Erythroblast (primary cell): Measurements from ENCODE around the gene HARS2.

Experiments
- GATA1 ChIP-seq: IDR thresholded peaks from 2 replicates; pipeline ENCODE4 v1.6.1; 2011; ENCODE audit warnings: low read depth, mild to moderate bottlenecking, control low read depth, low read length, moderate library complexity
- POLR2A ChIP-seq: IDR thresholded peaks from 2 replicates; pipeline ENCODE4 v1.6.1; 2011; ENCODE audit warnings: mild to moderate bottlenecking, low read length

DNA sequence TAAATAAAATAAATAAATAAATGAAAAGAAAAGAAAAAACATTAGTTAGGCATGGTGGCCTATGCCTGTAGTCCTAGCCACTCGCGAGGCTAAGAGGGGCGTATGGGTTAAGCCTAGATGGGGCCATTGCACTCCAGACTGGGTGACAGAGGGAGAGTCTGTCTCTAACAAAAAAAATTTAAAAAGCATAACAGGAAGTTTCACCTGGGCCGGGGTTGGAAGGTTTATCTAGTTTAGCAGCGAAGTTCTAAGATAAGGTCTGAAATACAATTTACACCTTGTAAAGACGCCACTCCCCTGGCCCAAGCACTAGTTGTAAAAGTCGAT, 27.0 kb downstream of the HARS2 start:
- TF ChIP-seq POLR2A (no peak), GATA1 (no peak)
